Endodermal cell (in vitro differentiated cells): ENCODE data around the gene VCAN. TPM values are rescaled to one million over a fixed set of nuclear protein-coding genes. Genes with fewer than 3 reads are reported as not detected.
A peak's percentile ranks its signal among the peaks of the same experiment; 100 is the strongest.

ENCODE experiments used
- DNase-seq: peaks from one replicate; pipeline ENCODE4 v3.0.0-alpha.2; 2017
- H3K27ac ChIP-seq: 2 replicates; pipeline ENCODE4 v1.5.1; 2013; ENCODE audit warnings: mild to moderate bottlenecking, low read depth, low read length, moderate library complexity
- H3K27me3 ChIP-seq: 2 replicates; pipeline ENCODE4 v1.6.1; 2013; ENCODE audit warnings: mild to moderate bottlenecking, low read length, moderate library complexity; ENCODE audit not compliant: insufficient read depth, control insufficient read depth, poor library complexity, severe bottlenecking
- H3K36me3 ChIP-seq: 2 replicates; pipeline ENCODE4 v1.7.0; 2013; ENCODE audit warnings: mild to moderate bottlenecking, low read length, moderate library complexity; ENCODE audit not compliant: control insufficient read depth, insufficient read depth
- H3K4me1 ChIP-seq: one replicate; pipeline ENCODE4 v1.7.0; 2013; ENCODE audit warnings: low read length; ENCODE audit not compliant: control insufficient read depth, insufficient read depth
- H3K4me3 ChIP-seq: 2 replicates; pipeline ENCODE4 v1.5.1; 2013; ENCODE audit warnings: mild to moderate bottlenecking, low read length, moderate library complexity
- H3K9ac ChIP-seq: 2 replicates; pipeline ENCODE4 v1.6.1; 2013; ENCODE audit warnings: mild to moderate bottlenecking, low read length, moderate library complexity; ENCODE audit not compliant: poor library complexity, severe bottlenecking; ENCODE audit errors: extremely low read depth
- H3K9me3 ChIP-seq: 2 replicates; pipeline ENCODE4 v1.6.1; 2013; ENCODE audit warnings: mild to moderate bottlenecking, low read length, moderate library complexity; ENCODE audit not compliant: control insufficient read depth
- H3K27ac Mint-ChIP-seq: 2 replicates; pipeline ENCODE4 v1.8.0; 2020; ENCODE audit warnings: mixed read lengths
- H3K27me3 Mint-ChIP-seq: 2 replicates; pipeline ENCODE4 v1.8.0; 2021; ENCODE audit warnings: mild to moderate bottlenecking, mixed read lengths; ENCODE audit not compliant: insufficient read depth
- H3K36me3 Mint-ChIP-seq: 2 replicates; pipeline ENCODE4 v1.8.0; 2020; ENCODE audit warnings: low read depth, mixed read lengths
- H3K4me1 Mint-ChIP-seq: 2 replicates; pipeline ENCODE4 v1.8.0; 2020; ENCODE audit warnings: mixed read lengths
- H3K4me3 Mint-ChIP-seq: 2 replicates; pipeline ENCODE4 v1.8.0; 2020; ENCODE audit warnings: mild to moderate bottlenecking, moderate library complexity, mixed read lengths
- H3K9me3 Mint-ChIP-seq: 2 replicates; pipeline ENCODE4 v1.8.0; 2020; ENCODE audit warnings: mild to moderate bottlenecking, mixed read lengths
- CTCF ChIP-seq: fragments of 200-600 bp; sonication (generic); conservative IDR thresholded peaks from 2 replicates; pipeline ENCODE4 v1.5.0; 2021; ENCODE audit warnings: antibody characterized with exemption, mild to moderate bottlenecking
- WGBS, 2 experiments: methylation state at CpG; one replicate each; pipeline versions ENCODE4 v1.1.5 to v1.1.7; 2013; ENCODE audit warnings: missing lambda C conversion rate in 2 of 2, mixed read lengths in 1 of 2; ENCODE audit not compliant: insufficient coverage in 1 of 2, insufficient read length in 1 of 2; 5-methylcytosine and 5-hydroxymethylcytosine counted together
- total RNA-seq, 2 donors: library from RNA; stranded (reverse); fragmentation: NEBNext Ultra II Directional in 1 of 2; extraction: Animal tissue kit (Norgen Biotek cat#: 25700) in 1 of 2; gene quantifications; 2 replicates in 1 of 2; 3 replicates in 1 of 2; pipeline ENCODE4 v1.2.1, GENCODE V29; 2021

Gene VCAN
- total RNA-seq, 2 donors from 2014 or later = 363 to 397 TPM

GRCh38 chr5:83517072-83517687 is 45.6 kb downstream of the VCAN start:
- no peak overlapping the region for H3K27ac ChIP-seq
- H3K36me3 ChIP-seq = peaks cover 57% of the 10 kb centered on the region
- no peak overlapping the region for H3K9ac ChIP-seq
- Mint-ChIP-seq H3K4me3 (no peak overlapping the region), H3K27ac (no peak overlapping the region), H3K27me3 (no peaks in the 10 kb centered on the region), H3K9me3 (no peaks in the 10 kb centered on the region), H3K36me3 (peaks cover 70% of the 10 kb centered on the region), H3K4me1 (no peaks in the 10 kb centered on the region)
- H3K9me3 ChIP-seq = no peaks in the 10 kb centered on the region
- TF ChIP-seq CTCF = peak; percentile 20
- no peak overlapping the region for H3K4me3 ChIP-seq
- WGBS, 2 experiments = 100% methylated on average over 1 of the region's 1 CpG
- DNase-seq = no peak
- no peaks in the 10 kb centered on the region for H3K27me3 ChIP-seq
- no peaks in the 10 kb centered on the region for H3K4me1 ChIP-seq

GRCh38 chr5:83517688-83518085 is 46.1 kb downstream of the VCAN start:
- 92% methylated on average over 1 of the region's 1 CpG; no CpG with 5 or more reads in 1 of the 2 experiments for WGBS, 2 experiments
- Mint-ChIP-seq H3K4me1 (no peaks in the 10 kb centered on the region), H3K36me3 (peaks cover 71% of the 10 kb centered on the region), H3K4me3 (no peak overlapping the region), H3K27me3 (no peaks in the 10 kb centered on the region), H3K27ac (no peak overlapping the region), H3K9me3 (no peaks in the 10 kb centered on the region)
- H3K27ac ChIP-seq = no peak overlapping the region
- H3K9ac ChIP-seq = no peak overlapping the region
- H3K27me3 ChIP-seq = no peaks in the 10 kb centered on the region
- no peak overlapping the region for H3K4me3 ChIP-seq
- no peaks in the 10 kb centered on the region for H3K4me1 ChIP-seq
- no peaks in the 10 kb centered on the region for H3K9me3 ChIP-seq
- H3K36me3 ChIP-seq = peaks cover 57% of the 10 kb centered on the region
- no peak for TF ChIP-seq CTCF
- DNase-seq = no peak

- TF ChIP-seq CTCF = no peak
- no peak overlapping the region for H3K27ac Mint-ChIP-seq
- no peak overlapping the region for H3K4me3 Mint-ChIP-seq
- no peaks in the 10 kb centered on the region for H3K27me3 Mint-ChIP-seq
- peaks cover 67% of the 10 kb centered on the region for H3K36me3 Mint-ChIP-seq
- H3K4me3 ChIP-seq = no peak overlapping the region
- H3K9me3 Mint-ChIP-seq = no peaks in the 10 kb centered on the region
- WGBS, 2 experiments = 60 to 96% methylated on average over 1 to 2 of the region's 3 CpGs
- peaks cover 62% of the 10 kb centered on the region for H3K36me3 ChIP-seq
- no peaks in the 10 kb centered on the region for H3K27me3 ChIP-seq
- no peaks in the 10 kb centered on the region for H3K9me3 ChIP-seq
- H3K4me1 ChIP-seq = no peaks in the 10 kb centered on the region
- DNase-seq = no peak
- no peaks in the 10 kb centered on the region for H3K4me1 Mint-ChIP-seq
- no peak overlapping the region for H3K9ac ChIP-seq
- no peak overlapping the region for H3K27ac ChIP-seq
Measured at GRCh38 chr5:83518319-83519061, 46.9 kb downstream of the VCAN start.
